Endodermal cell (in vitro differentiated cells): ENCODE measurements around the gene LEMD1. TPM values are rescaled to one million over a fixed set of nuclear protein-coding genes. Genes with fewer than 3 reads are reported as not detected.

Source experiments
- DNase-seq: peaks from one replicate; pipeline ENCODE4 v3.0.0-alpha.2; 2017
- H3K27ac ChIP-seq: 2 replicates; pipeline ENCODE4 v1.5.1; 2013; ENCODE audit warnings: mild to moderate bottlenecking, low read depth, low read length, moderate library complexity
- H3K27me3 ChIP-seq: 2 replicates; pipeline ENCODE4 v1.6.1; 2013; ENCODE audit warnings: mild to moderate bottlenecking, low read length, moderate library complexity; ENCODE audit not compliant: insufficient read depth, control insufficient read depth, poor library complexity, severe bottlenecking
- H3K36me3 ChIP-seq: 2 replicates; pipeline ENCODE4 v1.7.0; 2013; ENCODE audit warnings: mild to moderate bottlenecking, low read length, moderate library complexity; ENCODE audit not compliant: control insufficient read depth, insufficient read depth
- H3K4me1 ChIP-seq: one replicate; pipeline ENCODE4 v1.7.0; 2013; ENCODE audit warnings: low read length; ENCODE audit not compliant: control insufficient read depth, insufficient read depth
- H3K4me3 ChIP-seq: 2 replicates; pipeline ENCODE4 v1.5.1; 2013; ENCODE audit warnings: mild to moderate bottlenecking, low read length, moderate library complexity
- H3K9ac ChIP-seq: 2 replicates; pipeline ENCODE4 v1.6.1; 2013; ENCODE audit warnings: mild to moderate bottlenecking, low read length, moderate library complexity; ENCODE audit not compliant: poor library complexity, severe bottlenecking; ENCODE audit errors: extremely low read depth
- H3K9me3 ChIP-seq: 2 replicates; pipeline ENCODE4 v1.6.1; 2013; ENCODE audit warnings: mild to moderate bottlenecking, low read length, moderate library complexity; ENCODE audit not compliant: control insufficient read depth
- H3K27ac Mint-ChIP-seq: 2 replicates; pipeline ENCODE4 v1.8.0; 2020; ENCODE audit warnings: mixed read lengths
- H3K27me3 Mint-ChIP-seq: 2 replicates; pipeline ENCODE4 v1.8.0; 2021; ENCODE audit warnings: mild to moderate bottlenecking, mixed read lengths; ENCODE audit not compliant: insufficient read depth
- H3K36me3 Mint-ChIP-seq: 2 replicates; pipeline ENCODE4 v1.8.0; 2020; ENCODE audit warnings: low read depth, mixed read lengths
- H3K4me1 Mint-ChIP-seq: 2 replicates; pipeline ENCODE4 v1.8.0; 2020; ENCODE audit warnings: mixed read lengths
- H3K4me3 Mint-ChIP-seq: 2 replicates; pipeline ENCODE4 v1.8.0; 2020; ENCODE audit warnings: mild to moderate bottlenecking, moderate library complexity, mixed read lengths
- H3K9me3 Mint-ChIP-seq: 2 replicates; pipeline ENCODE4 v1.8.0; 2020; ENCODE audit warnings: mild to moderate bottlenecking, mixed read lengths
- WGBS, 2 experiments: methylation state at CpG; one replicate each; pipeline versions ENCODE4 v1.1.5 to v1.1.7; 2013; ENCODE audit warnings: missing lambda C conversion rate in 2 of 2, mixed read lengths in 1 of 2; ENCODE audit not compliant: insufficient coverage in 1 of 2, insufficient read length in 1 of 2; 5-methylcytosine and 5-hydroxymethylcytosine counted together
- total RNA-seq, 2 donors: library from RNA; stranded (reverse); fragmentation: NEBNext Ultra II Directional in 1 of 2; extraction: Animal tissue kit (Norgen Biotek cat#: 25700) in 1 of 2; gene quantifications; 2 replicates in 1 of 2; 3 replicates in 1 of 2; pipeline ENCODE4 v1.2.1, GENCODE V29; 2021
- TF ChIP-seq, protein P1 (sequence below): fragments of 200-600 bp; sonication (generic); conservative IDR thresholded peaks from 2 replicates; pipeline ENCODE4 v1.5.0; 2021; ENCODE audit warnings: antibody characterized with exemption, mild to moderate bottlenecking

The LEMD1 gene
- total RNA-seq, 2 donors from 2014 or later = 13.5 to 16.7 TPM

DNA sequence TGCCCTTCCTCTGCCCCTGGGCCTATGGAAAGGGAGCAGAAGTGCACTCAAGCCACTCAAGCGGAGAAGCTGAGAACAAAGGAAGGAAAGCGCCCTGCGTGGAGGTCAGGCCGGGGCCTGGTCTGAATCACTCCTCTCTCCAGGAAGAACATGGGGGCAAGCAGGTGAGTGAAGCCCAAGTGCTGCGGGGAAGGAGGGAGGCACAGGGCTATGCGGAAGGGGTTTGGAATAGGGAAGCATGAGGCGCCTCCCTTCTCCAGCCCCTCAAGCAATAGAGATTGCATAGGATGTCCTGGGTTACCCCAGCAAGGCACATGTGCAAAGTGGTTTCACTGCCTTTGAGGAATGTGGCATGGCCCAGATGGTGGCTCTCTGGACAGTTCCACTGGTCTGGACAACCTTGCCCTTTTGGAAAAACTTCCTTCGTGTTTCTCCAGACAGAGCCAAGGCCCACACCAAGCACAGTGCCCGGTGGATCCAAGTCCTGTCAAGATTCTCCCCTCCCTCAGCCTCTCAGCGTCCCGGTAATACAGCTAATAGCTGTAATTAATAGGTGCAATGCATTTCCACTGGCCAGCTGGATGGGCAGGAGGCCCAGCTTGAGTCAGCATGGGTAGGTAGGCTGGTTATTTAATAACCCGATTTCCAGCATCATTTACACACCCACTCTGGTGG, 20.3 kb upstream of the LEMD1 start:
- no peaks in the 10 kb centered on the region for H3K36me3 ChIP-seq
- H3K27ac Mint-ChIP-seq = peak overlapping the region; percentile 93
- TF ChIP-seq, protein P1, sequence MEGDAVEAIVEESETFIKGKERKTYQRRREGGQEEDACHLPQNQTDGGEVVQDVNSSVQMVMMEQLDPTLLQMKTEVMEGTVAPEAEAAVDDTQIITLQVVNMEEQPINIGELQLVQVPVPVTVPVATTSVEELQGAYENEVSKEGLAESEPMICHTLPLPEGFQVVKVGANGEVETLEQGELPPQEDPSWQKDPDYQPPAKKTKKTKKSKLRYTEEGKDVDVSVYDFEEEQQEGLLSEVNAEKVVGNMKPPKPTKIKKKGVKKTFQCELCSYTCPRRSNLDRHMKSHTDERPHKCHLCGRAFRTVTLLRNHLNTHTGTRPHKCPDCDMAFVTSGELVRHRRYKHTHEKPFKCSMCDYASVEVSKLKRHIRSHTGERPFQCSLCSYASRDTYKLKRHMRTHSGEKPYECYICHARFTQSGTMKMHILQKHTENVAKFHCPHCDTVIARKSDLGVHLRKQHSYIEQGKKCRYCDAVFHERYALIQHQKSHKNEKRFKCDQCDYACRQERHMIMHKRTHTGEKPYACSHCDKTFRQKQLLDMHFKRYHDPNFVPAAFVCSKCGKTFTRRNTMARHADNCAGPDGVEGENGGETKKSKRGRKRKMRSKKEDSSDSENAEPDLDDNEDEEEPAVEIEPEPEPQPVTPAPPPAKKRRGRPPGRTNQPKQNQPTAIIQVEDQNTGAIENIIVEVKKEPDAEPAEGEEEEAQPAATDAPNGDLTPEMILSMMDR = no peak
- H3K4me3 Mint-ChIP-seq = no peak overlapping the region
- H3K9me3 Mint-ChIP-seq = no peaks in the 10 kb centered on the region
- peaks cover 72% of the 10 kb centered on the region for H3K4me1 Mint-ChIP-seq
- no peaks in the 10 kb centered on the region for H3K9me3 ChIP-seq
- no peak overlapping the region for H3K4me3 ChIP-seq
- peaks cover 44% of the 10 kb centered on the region for H3K4me1 ChIP-seq
- no peak overlapping the region for H3K9ac ChIP-seq
- peak; percentile 68 for DNase-seq
- H3K36me3 Mint-ChIP-seq = peaks cover 4% of the 10 kb centered on the region
- H3K27me3 ChIP-seq = no peaks in the 10 kb centered on the region
- peaks cover 4% of the 10 kb centered on the region for H3K27me3 Mint-ChIP-seq
- 75 to 77% methylated on average over 4 to 11 of the region's 12 CpGs for WGBS, 2 experiments
- peak overlapping the region; percentile 63 for H3K27ac ChIP-seq

DNA sequence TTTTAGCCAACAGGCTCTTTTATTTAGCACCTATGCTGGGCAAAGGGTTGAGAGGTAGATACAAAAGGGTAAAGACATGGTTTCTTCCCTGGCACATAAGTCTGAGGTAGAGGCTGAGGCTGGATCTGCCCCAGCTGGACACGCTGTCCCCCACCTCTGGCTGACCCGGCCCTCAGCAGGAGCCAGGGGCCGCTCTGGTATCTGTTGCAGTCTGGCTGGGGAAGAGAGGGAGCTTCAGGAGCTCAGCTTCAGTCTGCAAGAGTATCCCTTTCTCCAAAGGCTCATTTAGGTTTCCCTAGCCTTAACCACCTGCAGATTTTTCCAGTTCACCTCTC, 19.8 kb upstream of the LEMD1 start:
- peaks cover 5% of the 10 kb centered on the region for H3K27me3 Mint-ChIP-seq
- peak overlapping the region; percentile 93 for H3K27ac Mint-ChIP-seq
- H3K27ac ChIP-seq = peak overlapping the region; percentile 63

DNA sequence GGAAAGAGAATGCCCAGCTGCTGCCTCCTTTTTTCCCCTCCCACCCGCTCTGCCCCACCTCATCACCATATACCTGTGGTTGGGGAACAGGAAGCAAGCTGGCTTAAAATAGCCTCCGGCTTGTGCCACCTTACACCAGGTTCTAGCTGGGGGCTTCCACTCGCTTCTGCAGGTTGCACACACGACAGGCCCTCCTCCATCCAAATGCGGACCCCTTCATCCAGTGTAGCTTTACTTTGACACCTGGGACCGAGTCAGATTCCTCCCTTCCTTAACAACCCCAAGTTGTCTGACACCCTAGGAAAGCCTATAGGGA, 19.4 kb upstream of the LEMD1 start:
- Histone ChIP-seq H3K9me3 (no peaks in the 10 kb centered on the region), H3K27me3 (no peaks in the 10 kb centered on the region), H3K36me3 (no peaks in the 10 kb centered on the region), H3K9ac (no peak overlapping the region), H3K4me3 (no peak overlapping the region), H3K4me1 (peaks cover 36% of the 10 kb centered on the region), H3K27ac (peak overlapping the region; percentile 63)
- Mint-ChIP-seq H3K4me1 (peaks cover 63% of the 10 kb centered on the region), H3K27ac (peak overlapping the region; percentile 93), H3K4me3 (peak overlapping the region; percentile 5), H3K9me3 (no peaks in the 10 kb centered on the region), H3K36me3 (no peaks in the 10 kb centered on the region), H3K27me3 (peaks cover 9% of the 10 kb centered on the region)
- WGBS, 2 experiments = 54 to 64% methylated on average over 3 to 6 of the region's 6 CpGs
- DNase-seq = no peak
- TF ChIP-seq, protein P1 = no peak

More for the DNA sequence above, 19.8 kb upstream of the LEMD1 start:
- H3K9me3 Mint-ChIP-seq = no peaks in the 10 kb centered on the region
- Histone ChIP-seq H3K9ac (no peak overlapping the region), H3K4me1 (peaks cover 40% of the 10 kb centered on the region), H3K9me3 (no peaks in the 10 kb centered on the region), H3K4me3 (no peak overlapping the region), H3K36me3 (no peaks in the 10 kb centered on the region), H3K27me3 (no peaks in the 10 kb centered on the region)
- peak; percentile 72 for DNase-seq
- H3K36me3 Mint-ChIP-seq = no peaks in the 10 kb centered on the region
- WGBS, 2 experiments = 79 to 82% methylated on average over 3 of the region's 3 CpGs
- peak overlapping the region; percentile 5 for H3K4me3 Mint-ChIP-seq
- H3K4me1 Mint-ChIP-seq = peaks cover 67% of the 10 kb centered on the region
- TF ChIP-seq, protein P1 = no peak
